Sigmoid colon (tissue), 7 donors: ENCODE measurements around the gene STX18. TPM values are rescaled to one million over a fixed set of nuclear protein-coding genes. Genes with fewer than 3 reads are reported as not detected.

Experiments
- DNase-seq: peaks from one replicate; pipeline ENCODE4 v3.0.0-alpha.2; 2019
- H3K27ac ChIP-seq, 4 donors: fragments of 200-600 bp; sonication (generic); one replicate each; pipeline ENCODE4 v1.5.1; 2016 to 2019; ENCODE audit warnings: mild to moderate bottlenecking in 1 of 4
- H3K27me3 ChIP-seq, 3 donors: fragments of 200-600 bp; sonication (generic); one replicate each; pipeline ENCODE4 v1.5.1; 2019; ENCODE audit warnings: mild to moderate bottlenecking in 1 of 3
- H3K36me3 ChIP-seq, 4 donors: fragments of 200-600 bp; sonication (generic); one replicate each; pipeline ENCODE4 v1.5.1; 2016 to 2019
- H3K4me1 ChIP-seq, 4 donors: fragments of 200-600 bp; sonication (generic); one replicate each; pipeline ENCODE4 v1.5.1; 2017 to 2019
- H3K4me3 ChIP-seq, 4 donors: fragments of 200-600 bp; sonication (generic); one replicate each; pipeline ENCODE4 v1.5.1; 2017 to 2019; ENCODE audit warnings: mild to moderate bottlenecking in 2 of 4, moderate library complexity in 1 of 4
- H3K9me3 ChIP-seq, 4 donors: fragments of 200-600 bp in 3 of 4; sonication (generic) in 3 of 4; one replicate each; pipeline versions ENCODE4 v1.5.1 to v1.6.1; 2013 to 2019
- CTCF ChIP-seq, 4 experiments: fragments of 450-650 bp in 3 of 4; fragments of 200-600 bp in 1 of 4; IDR thresholded peaks; one replicate each; pipeline ENCODE4 v1.5.1; 2016 to 2019; ENCODE audit warnings: antibody characterized with exemption in 4 of 4, mild to moderate bottlenecking in 3 of 4, moderate library complexity in 2 of 4
- EP300 ChIP-seq, 4 donors: sonication (generic); formaldehyde crosslinking; IDR thresholded peaks; one replicate each; pipeline ENCODE4 v1.6.1; 2017; ENCODE audit warnings: antibody characterized with exemption in 4 of 4
- POLR2A ChIP-seq, 2 donors: fragments of 450-650 bp; IDR thresholded peaks; one replicate each; pipeline ENCODE4 v1.6.1; 2016; ENCODE audit warnings: antibody characterized with exemption in 2 of 2, mild to moderate bottlenecking in 2 of 2, moderate library complexity in 2 of 2
- POLR2AphosphoS5 ChIP-seq, 4 donors: sonication (generic); formaldehyde crosslinking; IDR thresholded peaks; one replicate each; pipeline ENCODE4 v1.6.1; 2017; ENCODE audit warnings: antibody characterized with exemption in 4 of 4
- WGBS, 2 donors: extraction: QIAGEN DNeasy Blood & Tissue Kit; methylation state at CpG; one replicate each; pipeline ENCODE4 v1.1.7; 2013; 5-methylcytosine and 5-hydroxymethylcytosine counted together
- intact Hi-C: fragments of 100-400 bp; cut with DNase I; formaldehyde crosslinking; loops from one replicate; pipeline ENCODE4 v1.15.1; 2023
- polyA plus RNA-seq, 3 donors: library from polyadenylated mRNA; stranded (reverse); fragments of 200-250 nt; gene quantifications; one replicate each; pipeline ENCODE4 v1.2.3, GENCODE V29; 2013
- total RNA-seq, 4 donors: library from RNA; depleted of rRNA; stranded (reverse); fragments of >200 nt; gene quantifications; one replicate each; pipeline ENCODE4 v1.1.0, GENCODE V29; 2016
- donor health status: healthy with polysubstance abuse.
- donor health status: Bipolar disorder and iron deficiency.
- donor health status: healthy.

STX18 gene
- total and polyA plus RNA-seq, 7 donors, result 23.5 to 45.1 (median 26.3) TPM

GRCh38 chr4:4529392-4529791 lies 12.5 kb downstream of the STX18 start:
- TF ChIP-seq CTCF (IDR thresholded peaks at IDR 0.05) (no peak), POLR2AphosphoS5 (IDR thresholded peaks at IDR 0.05) (no peak), EP300 (IDR thresholded peaks at IDR 0.05) (no peak), POLR2A (IDR thresholded peaks at IDR 0.05) (no peak)
- Histone ChIP-seq H3K4me1 (no peaks in the 10 kb centered on the region), H3K27ac (no peak overlapping the region), H3K27me3 (no peaks in the 10 kb centered on the region), H3K36me3 (no peaks in the 10 kb centered on the region), H3K9me3 (no peaks in the 10 kb centered on the region), H3K4me3 (no peak overlapping the region)
- intact Hi-C loops, result no loop called here
- DNase-seq, result no peak
- WGBS, 2 donors, result 93 to 95% methylated on average over 5 of the region's 5 CpGs

- Histone ChIP-seq H3K9me3 (no peaks in the 10 kb centered on the region), H3K4me3 (no peak overlapping the region), H3K36me3 (no peaks in the 10 kb centered on the region), H3K27ac (no peak overlapping the region), H3K27me3 (no peaks in the 10 kb centered on the region), H3K4me1 (peaks cover 0 to 15% (median 5%) of the 10 kb centered on the region in 4 donors)
- WGBS, 2 donors, result 87% methylated on average over 6 of the region's 6 CpGs
- intact Hi-C loops, result no loop called here
- no peak for DNase-seq
- TF ChIP-seq POLR2AphosphoS5 (IDR thresholded peaks at IDR 0.05) (no peak), CTCF (IDR thresholded peaks at IDR 0.05) (no peak), EP300 (IDR thresholded peaks at IDR 0.05) (no peak), POLR2A (IDR thresholded peaks at IDR 0.05) (no peak)
Observed at GRCh38 chr4:4526401-4526800, 15.4 kb downstream of the STX18 start.

- no peak for TF ChIP-seq POLR2A (IDR thresholded peaks at IDR 0.05)
- no peak for TF ChIP-seq EP300 (IDR thresholded peaks at IDR 0.05)
- no peak for TF ChIP-seq POLR2AphosphoS5 (IDR thresholded peaks at IDR 0.05)
- TF ChIP-seq CTCF (IDR thresholded peaks at IDR 0.05), result no peak
- intact Hi-C loops, result no loop called here
- no peak overlapping the region for H3K4me3 ChIP-seq
- peaks cover 0 to 36% (median 18%) of the 10 kb centered on the region in 4 donors for H3K4me1 ChIP-seq
- H3K9me3 ChIP-seq, result no peaks in the 10 kb centered on the region
- H3K36me3 ChIP-seq, result no peaks in the 10 kb centered on the region
- H3K27me3 ChIP-seq, result no peaks in the 10 kb centered on the region
- 79 to 95% methylated on average over 4 of the region's 4 CpGs for WGBS, 2 donors
- DNase-seq, result no peak
- no peak overlapping the region for H3K27ac ChIP-seq
Observed at GRCh38 chr4:4524364-4524763, 17.5 kb downstream of the STX18 start.

- intact Hi-C loops, result no loop called here
Observed at GRCh38 chr4:4521731-4522130, 20.1 kb downstream of the STX18 start.

More at GRCh38 chr4:4521731-4522130, 20.1 kb downstream of the STX18 start:
- no peaks in the 10 kb centered on the region for H3K36me3 ChIP-seq
- peak overlapping the region in 2 of 4 donors; percentile 58 to 59 for H3K27ac ChIP-seq
- DNase-seq, result no peak
- no peaks in the 10 kb centered on the region for H3K27me3 ChIP-seq
- H3K4me1 ChIP-seq, result peaks cover 0 to 60% (median 31%) of the 10 kb centered on the region in 4 donors
- no peaks in the 10 kb centered on the region for H3K9me3 ChIP-seq
- H3K4me3 ChIP-seq, result no peak overlapping the region
- TF ChIP-seq POLR2A (IDR thresholded peaks at IDR 0.05) (no peak), EP300 (IDR thresholded peaks at IDR 0.05) (no peak), CTCF (IDR thresholded peaks at IDR 0.05) (no peak), POLR2AphosphoS5 (IDR thresholded peaks at IDR 0.05) (no peak)
- 85 to 91% methylated on average over 2 of the region's 2 CpGs for WGBS, 2 donors
